ENCODE measurements around the gene STK24.

STK24 gene

GRCh38 chr13:98411013-98411412 lies 165.9 kb downstream of the STK24 start:
- H2AFZ ChIP-seq (ENCODE audit: low read length), result no peak overlapping the region
- H3K4me1 ChIP-seq (ENCODE audit: low read length), result no peaks in the 10 kb centered on the region
- no peaks in the 10 kb centered on the region for H3K9me3 ChIP-seq (replicated peaks; ENCODE audit: insufficient read depth, low read length)
- H3K27me3 ChIP-seq (replicated peaks; ENCODE audit: insufficient read depth, low read length), result no peaks in the 10 kb centered on the region
- H3K4me3 ChIP-seq (ENCODE audit: low read length), result no peak overlapping the region
- DNase-seq, result no peak
- H3K79me2 ChIP-seq (ENCODE audit: low read length), result no peaks in the 10 kb centered on the region
- H3F3A ChIP-seq (ENCODE audit: insufficient read depth, low read length), result no peaks in the 10 kb centered on the region
- no peaks in the 10 kb centered on the region for H4K20me1 ChIP-seq (ENCODE audit: insufficient read depth, low read length)
- no peak overlapping the region for H3K27ac ChIP-seq (ENCODE audit: low read length)
- no peak overlapping the region for H3K9ac ChIP-seq (ENCODE audit: low read length)
- no peaks in the 10 kb centered on the region for H3K9me2 ChIP-seq (replicated peaks; ENCODE audit: insufficient read depth, low read length)
- no peak overlapping the region for H3K4me2 ChIP-seq (ENCODE audit: low read depth, low read length)
- no peak for TF ChIP-seq CTCF (IDR thresholded peaks at IDR 0.05; ENCODE audit: low read length)
- no peak for TF ChIP-seq EZH2 (optimal IDR thresholded peaks at IDR 0.05; ENCODE audit: low read depth, low read length)
- no peak for TF ChIP-seq EZH2phosphoT487 (IDR thresholded peaks at IDR 0.05; ENCODE audit: low read length)
- H3K36me3 ChIP-seq (replicated peaks; ENCODE audit: insufficient read depth, low read length), result no peaks in the 10 kb centered on the region

GRCh38 chr13:98410612-98411011 lies 166.3 kb downstream of the STK24 start:
- Histone ChIP-seq H3K9me2 (replicated peaks; ENCODE audit: insufficient read depth, low read length) (no peaks in the 10 kb centered on the region), H2AFZ (ENCODE audit: low read length) (no peak overlapping the region), H3K4me3 (ENCODE audit: low read length) (no peak overlapping the region), H3K9me3 (replicated peaks; ENCODE audit: insufficient read depth, low read length) (no peaks in the 10 kb centered on the region), H3K9ac (ENCODE audit: low read length) (no peak overlapping the region), H3K27ac (ENCODE audit: low read length) (no peak overlapping the region), H3K79me2 (ENCODE audit: low read length) (no peaks in the 10 kb centered on the region), H3K27me3 (replicated peaks; ENCODE audit: insufficient read depth, low read length) (no peaks in the 10 kb centered on the region), H3K4me2 (ENCODE audit: low read depth, low read length) (no peak overlapping the region), H3K36me3 (replicated peaks; ENCODE audit: insufficient read depth, low read length) (no peaks in the 10 kb centered on the region), H4K20me1 (ENCODE audit: insufficient read depth, low read length) (no peaks in the 10 kb centered on the region), H3K4me1 (ENCODE audit: low read length) (no peaks in the 10 kb centered on the region), H3F3A (ENCODE audit: insufficient read depth, low read length) (no peaks in the 10 kb centered on the region)
- DNase-seq, result no peak
- no peak for TF ChIP-seq EZH2phosphoT487 (IDR thresholded peaks at IDR 0.05; ENCODE audit: low read length)
- no peak for TF ChIP-seq EZH2 (optimal IDR thresholded peaks at IDR 0.05; ENCODE audit: low read depth, low read length)
- TF ChIP-seq CTCF (IDR thresholded peaks at IDR 0.05; ENCODE audit: low read length), result no peak

GRCh38 chr13:98409281-98409680 lies 167.6 kb downstream of the STK24 start:
- H3K9me3 ChIP-seq (replicated peaks; ENCODE audit: insufficient read depth, low read length), result no peaks in the 10 kb centered on the region
- H3K4me1 ChIP-seq (ENCODE audit: low read length), result no peaks in the 10 kb centered on the region

DNA sequence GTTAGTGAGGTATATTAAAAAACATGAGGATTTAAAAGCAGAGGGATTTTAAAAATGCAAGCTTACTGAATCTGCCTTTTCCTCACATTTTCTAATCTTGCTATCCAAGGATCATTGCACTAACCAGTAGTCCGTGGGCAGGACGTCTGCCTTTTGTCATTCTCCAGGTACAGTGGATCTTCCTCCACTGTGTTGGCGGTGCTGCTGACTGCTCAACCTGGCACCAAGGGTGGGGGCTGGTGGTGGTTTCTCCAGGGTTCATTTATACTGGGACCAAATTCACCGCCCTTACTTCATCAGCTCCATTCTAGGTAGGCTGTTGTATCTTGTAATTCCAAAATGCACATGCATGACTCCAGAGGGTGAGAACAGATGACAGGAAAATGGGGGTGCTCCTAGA lies 169.3 kb downstream of the STK24 start:
- no peaks in the 10 kb centered on the region for H3K4me1 ChIP-seq (ENCODE audit: low read length)
- DNase-seq, result no peak
- H3K36me3 ChIP-seq (replicated peaks; ENCODE audit: insufficient read depth, low read length), result no peaks in the 10 kb centered on the region
- H3K4me2 ChIP-seq (ENCODE audit: low read depth, low read length), result no peak overlapping the region
- no peak overlapping the region for H3K9ac ChIP-seq (ENCODE audit: low read length)
- no peak overlapping the region for H2AFZ ChIP-seq (ENCODE audit: low read length)
- H3K4me3 ChIP-seq (ENCODE audit: low read length), result no peak overlapping the region
- no peaks in the 10 kb centered on the region for H4K20me1 ChIP-seq (ENCODE audit: insufficient read depth, low read length)
- H3K79me2 ChIP-seq (ENCODE audit: low read length), result no peaks in the 10 kb centered on the region
- H3K27me3 ChIP-seq (replicated peaks; ENCODE audit: insufficient read depth, low read length), result no peaks in the 10 kb centered on the region
- H3F3A ChIP-seq (ENCODE audit: insufficient read depth, low read length), result no peaks in the 10 kb centered on the region
- no peaks in the 10 kb centered on the region for H3K9me3 ChIP-seq (replicated peaks; ENCODE audit: insufficient read depth, low read length)
- H3K27ac ChIP-seq (ENCODE audit: low read length), result no peak overlapping the region
- no peaks in the 10 kb centered on the region for H3K9me2 ChIP-seq (replicated peaks; ENCODE audit: insufficient read depth, low read length)
- TF ChIP-seq EZH2 (optimal IDR thresholded peaks at IDR 0.05; ENCODE audit: low read depth, low read length) (no peak), CTCF (IDR thresholded peaks at IDR 0.05; ENCODE audit: low read length) (no peak), EZH2phosphoT487 (IDR thresholded peaks at IDR 0.05; ENCODE audit: low read length) (no peak)

More at GRCh38 chr13:98409281-98409680, 167.6 kb downstream of the STK24 start:
- no peak for DNase-seq
- no peak overlapping the region for H3K4me2 ChIP-seq (ENCODE audit: low read depth, low read length)
- no peaks in the 10 kb centered on the region for H3K9me2 ChIP-seq (replicated peaks; ENCODE audit: insufficient read depth, low read length)
- no peaks in the 10 kb centered on the region for H3K79me2 ChIP-seq (ENCODE audit: low read length)
- no peak overlapping the region for H2AFZ ChIP-seq (ENCODE audit: low read length)
- no peak overlapping the region for H3K27ac ChIP-seq (ENCODE audit: low read length)
- TF ChIP-seq EZH2phosphoT487 (IDR thresholded peaks at IDR 0.05; ENCODE audit: low read length) (no peak), EZH2 (optimal IDR thresholded peaks at IDR 0.05; ENCODE audit: low read depth, low read length) (no peak)
- no peaks in the 10 kb centered on the region for H3K36me3 ChIP-seq (replicated peaks; ENCODE audit: insufficient read depth, low read length)
- H3K9ac ChIP-seq (ENCODE audit: low read length), result no peak overlapping the region
- H4K20me1 ChIP-seq (ENCODE audit: insufficient read depth, low read length), result no peaks in the 10 kb centered on the region
- no peaks in the 10 kb centered on the region for H3F3A ChIP-seq (ENCODE audit: insufficient read depth, low read length)
- H3K4me3 ChIP-seq (ENCODE audit: low read length), result no peak overlapping the region
- no peaks in the 10 kb centered on the region for H3K27me3 ChIP-seq (replicated peaks; ENCODE audit: insufficient read depth, low read length)

All from MM.1S (cell line).